ENCODE data around the gene FCN1.
"Not testable (repeated sequence)": the region's sequence is repeated elsewhere in the genome, so short reads cannot be mapped to it uniquely, and the experiment has no call there.

FCN1 gene

DNA sequence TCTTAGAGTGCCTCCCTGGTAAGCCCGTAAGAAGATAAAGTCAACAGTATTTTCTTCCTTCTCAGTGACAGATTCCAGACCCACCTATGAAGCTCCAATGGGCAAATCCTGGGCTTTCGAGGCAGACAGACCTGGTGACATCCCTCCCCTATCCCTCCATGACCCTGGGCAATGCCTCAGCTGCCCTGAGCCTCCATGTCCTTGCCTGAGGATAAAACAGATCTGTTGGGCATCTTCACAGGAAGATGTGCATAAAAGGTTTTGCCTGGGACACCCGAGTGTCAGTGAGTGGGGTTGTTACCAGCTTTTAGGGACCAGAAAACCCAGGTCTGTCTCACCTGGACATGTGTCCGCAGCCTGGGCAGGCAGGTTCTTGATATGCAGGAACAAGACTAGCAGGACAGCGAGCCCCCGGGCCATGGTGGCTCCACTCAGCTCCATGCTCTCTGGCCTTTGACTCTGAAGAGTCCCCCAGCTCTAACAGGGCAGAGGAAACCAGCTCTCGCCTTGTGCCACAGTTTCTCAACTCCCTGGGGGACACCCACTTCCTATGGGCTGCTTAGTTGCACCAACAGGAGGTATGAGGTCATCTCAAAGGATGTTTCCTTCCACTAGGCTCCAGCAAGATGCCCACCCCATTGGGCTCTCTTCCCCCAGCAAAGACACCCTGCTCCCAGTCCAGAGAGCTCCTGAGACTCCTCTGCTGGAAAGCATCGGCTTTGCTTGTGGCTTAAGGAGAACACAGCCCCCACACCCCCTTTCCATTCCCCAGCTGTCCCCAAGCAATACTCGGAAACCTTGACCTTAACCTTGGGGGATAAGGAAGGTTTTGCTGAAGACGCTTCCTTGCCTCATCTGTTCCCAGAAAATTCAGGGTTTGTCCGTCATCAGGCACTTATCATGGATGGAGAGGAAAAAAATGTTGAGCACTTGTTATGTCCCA lies at the start of gene FCN1:
Gene FCN1, minus strand, starts transcription at position 482 of the 943 bp plus-strand sequence. Its CDS starts 41 bp downstream, at position 441.
- DNase-seq: no peak

- DNase-seq: no peak
These were observed 49.2 kb upstream of the FCN1 start for GRCh38 chr9:134966697-134967546.

GRCh38 chr9:134966270-134966669 lies 48.6 kb upstream of the FCN1 start:
- DNase-seq: no peak

- DNase-seq: no peak
These were observed 48.1 kb upstream of the FCN1 start for GRCh38 chr9:134965851-134966250.

GRCh38 chr9:134965411-134965810 lies 47.7 kb upstream of the FCN1 start:
- no peak for DNase-seq

DNA sequence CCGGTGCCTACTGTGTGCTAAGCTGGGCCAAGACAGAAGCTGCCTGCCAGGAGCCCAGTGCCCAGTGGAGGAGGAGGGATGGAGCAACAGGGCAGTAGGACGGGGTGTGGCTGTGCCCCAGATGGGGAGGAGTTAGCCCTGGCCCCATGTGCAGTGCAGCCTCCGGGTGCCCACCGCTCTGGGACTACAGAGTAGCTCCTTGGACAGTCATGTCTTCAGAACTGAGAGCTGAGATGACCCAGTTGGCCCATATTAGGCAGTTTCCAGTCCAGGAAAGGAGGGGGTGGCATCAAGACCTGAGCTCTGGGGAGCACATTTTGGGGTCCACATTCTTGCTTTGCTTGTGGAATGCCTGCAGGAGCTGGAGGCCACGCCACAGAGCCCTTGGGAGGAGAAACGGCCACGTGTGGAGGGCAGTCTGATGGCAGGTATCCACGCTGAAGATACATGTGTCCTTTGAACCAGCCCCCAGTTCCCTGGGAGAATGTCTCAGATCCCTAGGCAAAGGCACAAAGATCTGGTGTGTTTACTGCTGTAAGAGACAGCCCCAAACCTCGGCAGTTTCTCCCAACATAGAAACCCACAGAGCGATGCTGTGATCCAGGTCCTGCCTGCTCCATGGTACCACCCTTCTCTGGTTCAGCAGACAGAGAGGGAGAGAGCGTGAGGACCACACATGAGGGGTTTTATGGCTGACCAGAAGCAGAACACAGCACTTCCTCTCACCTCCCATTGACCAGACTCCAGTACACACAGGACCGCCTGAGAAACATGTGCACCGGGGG lies 46.8 kb upstream of the FCN1 start:
- no peak for DNase-seq

DNA sequence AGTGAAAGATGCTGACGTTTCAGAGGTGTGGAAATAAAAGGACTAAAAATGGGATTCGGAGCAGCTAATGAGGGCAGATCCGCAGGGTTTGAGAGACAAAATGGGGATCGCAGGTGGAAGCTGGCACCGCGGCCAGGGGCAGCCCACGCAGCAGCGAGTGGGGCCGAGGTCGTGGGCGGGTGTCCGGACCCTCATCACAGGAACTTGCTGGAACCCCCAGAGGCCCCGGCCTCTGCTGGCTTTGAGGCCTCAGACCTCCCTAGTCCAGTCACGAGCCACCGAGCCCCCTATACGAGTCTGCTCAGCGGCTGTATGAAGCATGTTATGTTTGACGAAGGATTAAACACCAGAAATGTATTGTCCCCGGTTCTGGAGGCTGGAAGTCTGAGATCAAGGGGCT lies 45.8 kb upstream of the FCN1 start:
- no peak for DNase-seq

GRCh38 chr9:134962973-134963364 lies 45.3 kb upstream of the FCN1 start:
- DNase-seq: no peak

DNA sequence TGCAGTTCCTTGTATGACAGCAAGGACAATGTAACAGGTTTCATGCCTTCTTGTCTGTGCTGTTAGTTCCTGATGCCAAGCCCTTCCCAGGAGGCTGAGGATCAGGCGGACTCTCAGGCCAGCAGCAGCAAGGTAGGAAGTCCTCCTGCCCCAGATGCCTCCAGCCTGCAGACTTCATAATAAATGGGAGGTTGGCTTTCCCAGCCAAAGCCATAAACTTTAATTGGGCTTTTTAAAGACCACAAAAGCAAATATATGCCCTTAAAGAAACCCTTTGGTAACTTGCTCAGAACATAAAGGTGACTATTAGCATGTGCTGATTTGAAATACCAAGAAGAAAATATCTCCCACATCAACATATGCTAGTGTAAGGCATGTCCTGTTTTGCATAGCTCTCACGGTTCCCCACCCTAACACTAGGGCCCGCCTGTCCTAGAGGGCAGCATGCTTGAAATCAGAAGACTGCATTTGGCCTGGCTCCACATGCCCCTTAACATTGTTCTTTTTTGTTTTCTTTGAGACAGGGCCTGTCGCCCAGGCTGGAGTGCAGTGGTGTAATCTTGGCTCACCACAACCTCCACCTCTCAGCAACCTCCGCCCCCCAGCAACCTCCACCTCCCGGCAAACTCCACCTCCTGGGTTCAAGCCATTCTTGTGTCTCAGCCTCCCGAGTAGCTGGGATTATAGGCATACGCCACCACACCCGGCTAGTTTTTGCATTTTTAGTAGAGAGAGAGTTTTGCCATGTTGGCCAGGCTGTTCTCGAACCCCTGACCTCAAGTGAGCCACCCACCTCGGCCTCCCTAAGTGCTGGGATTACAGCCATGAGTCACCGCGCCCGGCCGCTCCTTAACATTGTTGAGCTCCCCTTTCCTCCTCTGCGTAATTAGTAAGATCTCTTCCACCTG lies 44.6 kb upstream of the FCN1 start:
- no peak for DNase-seq

DNA sequence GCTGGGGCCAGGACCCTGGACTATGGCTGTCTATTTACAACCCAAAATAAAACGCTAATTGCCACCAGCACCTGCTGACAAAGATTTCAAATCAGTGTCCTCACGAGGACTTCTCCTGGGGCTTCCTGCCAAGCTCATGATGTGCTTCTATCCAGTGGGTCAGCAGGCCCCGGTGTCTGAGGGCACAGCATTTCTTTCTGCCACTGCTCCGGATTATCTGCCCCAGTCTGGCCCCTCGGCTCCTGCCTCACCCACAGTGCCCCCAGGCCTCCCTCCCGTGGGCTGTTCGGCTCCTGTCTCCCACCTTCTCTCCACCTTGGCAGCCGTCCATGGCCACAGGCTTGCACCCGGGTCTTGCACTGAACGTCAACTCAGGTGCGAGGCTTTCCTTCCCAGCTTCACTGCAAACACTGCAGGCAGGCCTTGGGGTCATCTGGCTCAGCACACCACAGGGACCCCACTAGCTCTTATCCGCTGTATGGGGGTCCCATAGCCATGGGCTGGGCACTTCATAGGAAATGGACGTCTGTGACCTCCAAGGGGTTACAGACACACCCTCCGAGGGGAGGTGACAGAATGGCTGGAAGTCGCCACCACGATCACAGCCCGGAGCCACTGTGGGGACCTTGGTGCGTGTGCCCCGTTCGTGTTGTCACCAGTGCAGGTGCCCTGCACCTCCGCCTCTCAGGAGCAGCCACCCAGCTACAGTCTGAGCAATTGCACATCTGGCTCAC lies 43.8 kb upstream of the FCN1 start:
- DNase-seq: no peak

DNA sequence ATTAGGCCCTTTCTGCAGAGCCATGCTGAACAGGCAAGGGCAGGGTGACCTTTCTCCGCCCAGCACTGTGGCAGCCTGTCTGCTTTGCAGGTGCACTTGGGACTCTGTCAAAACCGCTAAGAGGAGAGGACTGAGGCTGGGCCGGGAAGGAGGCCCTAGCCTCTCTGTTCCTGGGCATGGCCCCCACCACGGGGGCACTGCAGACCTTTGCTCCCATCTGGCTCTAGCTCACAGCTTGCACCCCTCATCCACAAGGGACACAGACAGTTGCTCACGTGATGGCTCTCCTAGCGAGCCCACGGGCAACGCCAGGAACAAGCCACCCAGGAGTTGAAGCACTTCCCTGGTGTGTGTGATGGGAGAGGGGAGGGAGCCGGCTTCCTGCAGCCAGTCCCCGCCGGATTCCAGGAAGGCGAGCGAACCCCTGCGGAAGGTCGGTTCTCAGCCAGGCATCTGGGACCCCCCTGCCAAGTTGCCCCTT lies 43.0 kb upstream of the FCN1 start:
- DNase-seq: no peak

GRCh38 chr9:134959971-134960310 lies 42.2 kb upstream of the FCN1 start:
- no peak for DNase-seq

GRCh38 chr9:134959126-134959970 lies 41.6 kb upstream of the FCN1 start:
- DNase-seq: no peak

DNA sequence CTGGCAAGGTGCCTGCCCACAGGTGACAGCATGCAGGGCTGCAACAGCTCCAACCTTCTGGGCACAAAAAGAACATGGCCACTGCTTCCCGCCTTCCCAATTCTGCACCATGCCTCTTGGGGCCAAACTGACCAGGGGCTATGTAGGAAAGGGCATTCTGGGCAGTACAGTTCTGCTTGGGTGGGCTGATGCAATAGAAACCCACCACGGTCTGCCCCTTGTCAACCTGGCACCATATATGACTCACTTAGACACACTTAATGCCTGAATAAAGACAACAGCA lies 40.2 kb upstream of the FCN1 start:
- DNase-seq: no peak

GRCh38 chr9:134957165-134957944 lies 39.6 kb upstream of the FCN1 start:
- DNase-seq: no peak

DNA sequence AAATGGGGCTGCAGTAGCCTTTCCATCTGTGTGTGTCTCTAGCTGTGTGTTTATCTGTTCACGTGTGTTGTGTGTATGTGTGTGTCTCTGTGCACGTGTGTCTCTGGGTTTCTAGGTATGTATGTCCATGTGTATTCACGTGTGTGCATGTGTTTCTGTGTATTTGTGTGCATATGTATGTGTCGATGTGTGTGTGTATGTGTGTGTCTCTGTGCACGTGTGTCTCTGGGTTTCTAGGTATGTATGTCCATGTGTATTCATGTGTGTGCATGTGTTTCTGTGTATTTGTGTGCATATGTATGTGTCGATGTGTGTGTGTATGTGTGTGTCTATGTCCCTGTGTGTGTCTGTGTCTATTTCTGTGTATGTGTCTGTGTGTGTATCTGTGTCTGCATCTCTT lies 38.7 kb upstream of the FCN1 start:
- not testable (repeated sequence) for DNase-seq

GRCh38 chr9:134955801-134956200 lies 38.1 kb upstream of the FCN1 start:
- DNase-seq: no peak

DNA sequence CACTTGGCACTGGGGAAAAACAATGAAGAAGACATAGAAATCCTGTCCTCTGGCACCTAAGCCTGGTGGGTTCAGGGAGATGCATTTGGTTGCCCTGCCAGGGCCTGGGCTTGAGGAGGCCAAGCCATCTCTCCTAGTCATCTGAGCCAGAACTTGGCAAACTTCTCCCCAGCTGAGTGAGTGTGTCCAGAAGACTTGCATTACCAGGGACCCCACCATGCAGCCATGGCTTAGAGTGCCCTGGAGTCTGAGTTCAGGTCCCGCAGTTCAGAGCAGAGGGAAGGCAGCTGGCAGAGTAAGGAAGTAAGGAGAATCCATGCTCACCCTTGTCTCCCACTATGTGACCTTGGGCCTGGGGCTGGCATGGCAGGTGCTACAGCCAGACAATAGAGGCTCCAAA lies 37.4 kb upstream of the FCN1 start:
- DNase-seq: no peak

GRCh38 chr9:134951994-134952393 lies 34.3 kb upstream of the FCN1 start:
- no peak for DNase-seq

DNA sequence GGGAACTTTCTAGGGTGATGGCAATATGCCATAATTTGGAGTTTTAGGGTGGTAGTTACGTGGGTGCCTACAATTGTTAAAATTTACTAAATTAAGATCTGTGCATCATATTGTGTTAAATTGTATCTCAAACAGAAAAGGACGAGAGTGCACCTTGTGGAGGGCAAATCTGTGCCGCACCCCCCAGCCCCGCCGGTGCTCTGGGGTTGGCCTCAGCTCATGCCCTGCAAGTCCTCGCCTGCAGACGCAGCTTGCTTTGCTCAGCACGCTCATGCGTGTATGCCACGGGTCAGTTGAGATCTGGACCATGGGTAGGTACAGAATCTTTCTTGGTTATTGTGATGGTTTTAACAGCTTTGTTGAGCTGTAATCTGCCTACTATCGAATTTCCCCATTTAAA lies 33.7 kb upstream of the FCN1 start:
- no peak for DNase-seq
